T-cell (primary cell): ENCODE measurements around the gene LDLRAP1. TPM values are rescaled to one million over a fixed set of nuclear protein-coding genes. Genes with fewer than 3 reads are reported as not detected.

Experiments
- ATAC-seq, 4 experiments: fragments of 200-7000 bp in 3 of 4; fragments of 150-1000 bp in 1 of 4; cut with Tn5 transposase; replicated peaks in 1 of 4; 1 replicate in 3 of 4; 2 replicates in 1 of 4; pipeline ENCODE4 v1.10.0; 2021; ENCODE audit warnings: moderate library complexity in 3 of 4, mild to moderate bottlenecking in 2 of 4, moderate number of reproducible peaks in 1 of 4
- CTCF ChIA-PET, 2 donors: fragments of 300-600 bp; sonication (Branson Sonifier 250); formaldehyde crosslinking; loops; one replicate each; lab custom pipeline; 2022; ENCODE audit warnings: antibody characterized with exemption in 2 of 2; lab: Charles Lee
- POLR2A ChIA-PET, 2 donors: fragments of 300-600 bp; sonication (Branson Sonifier 250); formaldehyde crosslinking; loops; one replicate each; lab custom pipeline; 2022; ENCODE audit warnings: antibody characterized with exemption in 2 of 2; lab: Charles Lee
- DNase-seq, 35 experiments: peaks; one replicate each; pipeline versions ENCODE4 v3.0.0 to v3.0.0-alpha.2; 2013 to 2023
- H3K27ac ChIP-seq: one replicate; pipeline ENCODE4 v1.5.1; 2013; ENCODE audit warnings: low read length
- H3K27me3 ChIP-seq, 2 experiments: replicated peaks in 1 of 2; 1 replicate in 1 of 2; 2 replicates in 1 of 2; pipeline versions ENCODE4 v1.6.1 to v1.7.0; 2013; ENCODE audit warnings: low read length in 1 of 2, mixed read lengths in 1 of 2; ENCODE audit not compliant: control insufficient read depth in 2 of 2, insufficient read depth in 2 of 2; ENCODE audit errors: extremely low read depth in 1 of 2
- H3K36me3 ChIP-seq, 2 donors: 1 replicate in 1 of 2; 2 replicates in 1 of 2; pipeline versions ENCODE4 v1.6.1 to v1.7.0; 2013; ENCODE audit warnings: low read length in 1 of 2; ENCODE audit not compliant: control insufficient read depth in 2 of 2, insufficient read depth in 1 of 2; ENCODE audit errors: extremely low read depth in 1 of 2
- H3K4me1 ChIP-seq, 2 experiments: 1 replicate in 1 of 2; 2 replicates in 1 of 2; pipeline versions ENCODE4 v1.6.1 to v1.7.0; 2013; ENCODE audit warnings: low read length in 2 of 2, mixed read lengths in 1 of 2; ENCODE audit not compliant: insufficient read depth in 2 of 2, control insufficient read depth in 1 of 2; ENCODE audit errors: extremely low read depth in 1 of 2
- H3K4me3 ChIP-seq, 2 donors: 1 replicate in 1 of 2; 2 replicates in 1 of 2; pipeline versions ENCODE4 v1.5.1 to v1.7.0; 2013; ENCODE audit warnings: mild to moderate bottlenecking in 2 of 2, low read length in 1 of 2, moderate library complexity in 1 of 2; ENCODE audit not compliant: control insufficient read depth in 1 of 2; ENCODE audit errors: extremely low read depth in 1 of 2
- H3K9me3 ChIP-seq: 2 replicates; pipeline ENCODE4 v1.7.0; 2013
- H3K27ac Mint-ChIP-seq, 2 donors: one replicate each; pipeline ENCODE4 v1.8.0; 2020 to 2021; ENCODE audit warnings: mild to moderate bottlenecking in 2 of 2, mixed read lengths in 2 of 2
- H3K27me3 Mint-ChIP-seq, 2 donors: one replicate each; pipeline ENCODE4 v1.8.0; 2021 to 2022; ENCODE audit warnings: mixed read lengths in 2 of 2
- H3K36me3 Mint-ChIP-seq: one replicate; pipeline ENCODE4 v1.8.0; 2021; ENCODE audit warnings: mixed read lengths
- H3K4me1 Mint-ChIP-seq, 3 donors: one replicate each; pipeline ENCODE4 v1.8.0; 2020 to 2022; ENCODE audit warnings: mixed read lengths in 3 of 3, mild to moderate bottlenecking in 1 of 3
- H3K4me3 Mint-ChIP-seq, 3 donors: one replicate each; pipeline ENCODE4 v1.8.0; 2020 to 2022; ENCODE audit warnings: mild to moderate bottlenecking in 3 of 3, mixed read lengths in 3 of 3, moderate library complexity in 3 of 3
- H3K9me3 Mint-ChIP-seq, 3 donors: one replicate each; pipeline ENCODE4 v1.8.0; 2020 to 2022; ENCODE audit warnings: mixed read lengths in 3 of 3
- WGBS: methylation state at CpG from one replicate; pipeline ENCODE4 v1.1.5; 2013; ENCODE audit warnings: missing lambda C conversion rate; ENCODE audit not compliant: insufficient coverage; 5-methylcytosine and 5-hydroxymethylcytosine counted together
- total RNA-seq, 35 experiments: library from RNA in 6 of 35; stranded (reverse) in 6 of 35; fragments of 120-200 nt in 1 of 35; gene quantifications; one replicate each; pipeline versions ENCODE4 v1.2.1 to v1.2.4 and lab custom pipeline; 2013 to 2026

The LDLRAP1 gene
- total RNA-seq, 5 donors from 2014 or later (not counting 1 experiment from before 2014, with no cell fraction given) = 143 to 298 (median 222) TPM

DNA sequence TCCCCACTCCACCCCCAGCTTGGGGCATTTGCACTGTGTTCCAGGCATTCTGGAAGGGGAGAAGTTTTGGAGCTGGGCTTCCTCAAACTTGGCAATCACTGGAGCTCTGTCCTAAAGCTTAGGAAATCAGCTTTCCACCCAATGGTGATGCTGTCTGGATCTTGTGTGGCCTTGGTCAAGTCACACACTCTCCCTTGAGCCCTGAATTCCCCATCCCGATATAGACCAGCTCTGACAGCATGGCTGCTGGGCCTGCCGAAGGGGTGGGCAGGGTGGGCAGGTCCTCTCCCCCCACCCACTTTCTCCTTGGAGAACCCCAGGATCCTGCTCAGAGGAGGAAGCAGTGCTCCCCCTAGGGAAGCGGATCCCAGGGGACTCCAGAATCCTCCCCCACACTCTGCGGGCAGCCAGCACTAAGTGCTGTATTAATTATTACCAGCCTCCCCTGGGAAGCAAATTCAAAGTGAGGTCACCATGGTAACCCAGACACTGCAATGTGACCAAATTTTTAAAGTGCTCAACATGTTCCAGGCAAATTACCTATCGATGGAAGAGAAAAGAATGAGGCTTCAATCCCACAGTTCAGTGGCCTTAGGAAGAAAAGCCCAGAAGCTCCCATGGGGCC, 21.3 kb upstream of the LDLRAP1 start:
- 94% methylated on average over 5 of the region's 5 CpGs for WGBS
- ATAC-seq (no peak), DNase-seq (no peak)
- CTCF ChIA-PET = interaction anchor here (0.6 to 4.0 kb wide), 7 partner anchors 15 to 1347 kb away, joined by 3 to 17 read pairs (median 4); no protein-coding TSS in a partner anchor
- Histone ChIP-seq H3K27ac (no peak overlapping the region), H3K4me1 (peaks cover 0 to 4% of the 10 kb centered on the region in 2 experiments), H3K27me3 (peaks cover 0 to 5% of the 10 kb centered on the region in 2 experiments), H3K36me3 (no peaks in the 10 kb centered on the region), H3K4me3 (no peak overlapping the region), H3K9me3 (no peaks in the 10 kb centered on the region)
- POLR2A ChIA-PET = no interaction called here
- Mint-ChIP-seq H3K27ac (no peak overlapping the region), H3K27me3 (peaks cover 0 to 1% of the 10 kb centered on the region in 2 donors), H3K4me3 (no peak overlapping the region), H3K4me1 (peaks cover 5 to 11% (median 11%) of the 10 kb centered on the region in 3 donors), H3K36me3 (no peaks in the 10 kb centered on the region), H3K9me3 (peaks cover 0 to 5% (median 4%) of the 10 kb centered on the region in 3 donors)

DNA sequence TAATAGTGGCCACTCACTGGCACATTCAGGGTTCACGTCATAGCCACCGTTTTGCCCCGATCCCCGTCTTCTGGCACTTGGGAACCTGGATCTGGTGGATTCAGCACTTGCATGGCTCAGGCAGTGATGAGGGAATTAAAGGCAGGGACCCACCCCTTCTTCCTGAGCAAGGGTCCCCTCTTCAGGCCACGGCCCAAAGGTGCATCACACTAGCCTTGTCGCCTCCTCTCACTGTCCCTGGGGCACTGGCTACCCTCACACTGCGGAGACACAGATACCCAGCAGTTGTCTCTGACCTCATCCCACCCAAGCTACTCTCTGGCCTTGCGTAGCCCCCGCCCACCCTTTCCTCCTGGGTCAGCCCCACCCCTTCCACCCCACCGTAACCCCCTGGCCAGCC, 19.9 kb upstream of the LDLRAP1 start:
- peaks cover 0 to 5% (median 4%) of the 10 kb centered on the region in 3 donors for H3K9me3 Mint-ChIP-seq
- 97% methylated on average over 7 of the region's 10 CpGs for WGBS

DNA sequence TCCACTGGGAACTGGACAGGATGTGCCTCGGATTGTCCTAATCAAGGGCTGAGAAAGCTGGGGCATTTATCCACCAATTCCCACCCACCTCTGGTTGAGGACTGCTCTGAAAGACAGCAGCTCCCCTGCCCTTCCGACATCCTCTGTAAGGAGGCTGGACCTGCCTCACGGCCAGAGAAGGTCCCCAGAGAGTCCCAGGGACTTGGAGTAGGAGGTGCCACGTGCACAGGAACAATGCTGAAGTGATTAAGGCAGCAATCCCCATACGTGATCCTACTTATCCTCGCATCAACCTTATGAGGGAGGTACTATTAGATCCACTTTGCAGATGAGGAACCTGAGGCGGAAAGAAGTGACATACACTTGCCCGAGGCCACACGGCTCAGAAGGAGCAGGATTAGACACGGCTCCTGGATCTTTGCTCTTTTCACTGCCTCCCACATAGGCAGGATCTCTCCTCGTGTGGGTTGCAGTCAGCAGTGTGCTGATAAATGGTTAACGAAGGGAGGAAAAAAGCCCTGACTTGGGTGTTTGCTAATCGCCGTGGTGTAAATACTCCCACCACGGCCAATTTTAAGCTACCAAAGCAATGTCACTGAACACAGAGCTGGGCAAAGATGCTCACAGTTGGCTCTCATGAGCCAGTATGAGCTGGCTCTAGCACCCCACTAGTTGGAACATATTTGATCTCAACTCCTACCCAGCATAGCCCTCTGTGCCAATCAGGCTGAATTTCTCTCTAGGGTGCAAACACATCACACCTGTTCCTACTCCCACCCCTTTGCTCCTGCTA, 18.6 kb upstream of the LDLRAP1 start:
- ChIA-PET POLR2A (no interaction called here), CTCF (no interaction called here)
- Histone ChIP-seq H3K36me3 (no peaks in the 10 kb centered on the region), H3K4me1 (peaks cover 0 to 7% of the 10 kb centered on the region in 2 experiments), H3K27me3 (peaks cover 0 to 13% of the 10 kb centered on the region in 2 experiments), H3K4me3 (no peak overlapping the region), H3K9me3 (no peaks in the 10 kb centered on the region), H3K27ac (no peak overlapping the region)
- peaks cover 5 to 11% (median 11%) of the 10 kb centered on the region in 3 donors for H3K4me1 Mint-ChIP-seq
- ATAC-seq = no peak
- H3K27me3 Mint-ChIP-seq = peaks cover 0 to 1% of the 10 kb centered on the region in 2 donors
- H3K9me3 Mint-ChIP-seq = peaks cover 0 to 5% (median 4%) of the 10 kb centered on the region in 3 donors
- H3K27ac Mint-ChIP-seq = no peak overlapping the region
- 86% methylated on average over 9 of the region's 15 CpGs for WGBS
- H3K36me3 Mint-ChIP-seq = no peaks in the 10 kb centered on the region
- no peak for DNase-seq
- no peak overlapping the region for H3K4me3 Mint-ChIP-seq

More for the DNA sequence above, 19.9 kb upstream of the LDLRAP1 start:
- no peaks in the 10 kb centered on the region for H3K36me3 Mint-ChIP-seq
- H3K4me3 Mint-ChIP-seq = no peak overlapping the region
- Histone ChIP-seq H3K4me1 (peaks cover 0 to 4% of the 10 kb centered on the region in 2 experiments), H3K36me3 (no peaks in the 10 kb centered on the region), H3K9me3 (no peaks in the 10 kb centered on the region), H3K27ac (no peak overlapping the region), H3K27me3 (peaks cover 0 to 8% of the 10 kb centered on the region in 2 experiments), H3K4me3 (no peak overlapping the region)
- peaks cover 5 to 11% (median 11%) of the 10 kb centered on the region in 3 donors for H3K4me1 Mint-ChIP-seq
- POLR2A ChIA-PET = interaction anchor here in 1 of 2 donors (0.7 kb wide), 1 partner anchor 90 kb away, joined by 3 read pairs; no protein-coding TSS in a partner anchor
- no peak overlapping the region for H3K27ac Mint-ChIP-seq
- peak in 1 of 4 experiments; percentile 46 for ATAC-seq
- peak in 1 of 35 experiments; percentile 24 for DNase-seq
- peaks cover 0 to 1% of the 10 kb centered on the region in 2 donors for H3K27me3 Mint-ChIP-seq
- CTCF ChIA-PET = no interaction called here

DNA sequence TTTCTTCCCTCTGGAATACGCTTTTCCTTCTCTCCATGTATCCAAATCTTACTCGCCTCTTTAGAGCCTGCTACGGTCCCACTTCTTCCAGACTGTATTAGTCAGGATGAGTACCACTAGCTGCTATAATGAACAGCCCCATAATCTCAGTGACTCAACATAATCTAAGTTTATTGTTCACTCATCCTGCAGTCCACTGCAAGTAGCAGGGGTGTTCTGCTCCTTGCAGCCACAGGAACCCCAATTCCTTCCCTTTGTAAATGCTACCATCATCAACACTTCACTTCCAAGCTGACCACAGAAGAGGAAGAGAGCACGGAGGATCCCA, 18.1 kb upstream of the LDLRAP1 start:
- H3K4me1 ChIP-seq = peaks cover 0 to 7% of the 10 kb centered on the region in 2 experiments
- DNase-seq (no peak), ATAC-seq (no peak)
- peaks cover 5 to 9% (median 7%) of the 10 kb centered on the region in 3 donors for H3K4me1 Mint-ChIP-seq
- 93% methylated on average over 2 of the region's 4 CpGs for WGBS
- H3K36me3 ChIP-seq = no peaks in the 10 kb centered on the region
- H3K4me3 Mint-ChIP-seq = no peak overlapping the region
- no peaks in the 10 kb centered on the region for H3K36me3 Mint-ChIP-seq
- no peaks in the 10 kb centered on the region for H3K9me3 ChIP-seq
- POLR2A ChIA-PET = no interaction called here
- no peak overlapping the region for H3K4me3 ChIP-seq
- peaks cover 0 to 1% of the 10 kb centered on the region in 2 donors for H3K27me3 Mint-ChIP-seq
- H3K27ac Mint-ChIP-seq = no peak overlapping the region
- CTCF ChIA-PET = no interaction called here
- H3K27ac ChIP-seq = no peak overlapping the region
- peaks cover 0 to 5% (median 4%) of the 10 kb centered on the region in 3 donors for H3K9me3 Mint-ChIP-seq
- H3K27me3 ChIP-seq = peaks cover 0 to 13% of the 10 kb centered on the region in 2 experiments

DNA sequence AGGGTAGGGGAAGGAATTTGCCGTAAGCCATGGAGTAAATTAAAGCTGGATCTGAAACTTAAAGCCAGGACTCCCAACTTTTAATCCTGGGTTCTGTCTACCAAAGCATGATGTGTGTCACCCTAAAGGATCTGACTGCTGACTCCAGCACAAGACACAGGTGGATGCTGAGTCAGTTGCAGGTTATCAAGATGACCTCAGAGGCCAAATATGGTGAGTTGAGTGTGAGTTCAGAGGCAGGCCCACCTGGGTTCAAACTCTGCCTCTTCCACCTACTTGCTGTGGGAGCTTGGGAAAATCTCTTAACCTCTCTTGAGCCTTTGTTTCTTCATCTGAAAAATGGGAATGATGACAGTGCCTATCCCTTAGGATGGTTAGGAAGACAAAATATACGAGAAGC, 16.7 kb upstream of the LDLRAP1 start:
- POLR2A ChIA-PET = interaction anchor here in 1 of 2 donors (0.5 kb wide), 1 partner anchor 34 kb away, joined by 4 read pairs; no protein-coding TSS in a partner anchor
- Mint-ChIP-seq H3K4me1 (peaks cover 0 to 4% (median 0%) of the 10 kb centered on the region in 3 donors), H3K36me3 (no peaks in the 10 kb centered on the region), H3K9me3 (peaks cover 0 to 5% (median 4%) of the 10 kb centered on the region in 3 donors), H3K27me3 (peaks cover 0 to 1% of the 10 kb centered on the region in 2 donors), H3K4me3 (no peak overlapping the region), H3K27ac (no peak overlapping the region)
- whole genome bisulfite sequencing = 96% methylated on average over 2 of the region's 2 CpGs
- Histone ChIP-seq H3K36me3 (no peaks in the 10 kb centered on the region), H3K27ac (no peak overlapping the region), H3K4me1 (peaks cover 0 to 2% of the 10 kb centered on the region in 2 experiments), H3K9me3 (no peaks in the 10 kb centered on the region), H3K27me3 (peaks cover 0 to 17% of the 10 kb centered on the region in 2 experiments), H3K4me3 (no peak overlapping the region)
- ATAC-seq (no peak), DNase-seq (no peak)
- CTCF ChIA-PET = interaction anchor here in 1 of 2 donors (0.7 kb wide), 1 partner anchor 12 kb away, joined by 3 read pairs; no protein-coding TSS in a partner anchor

DNA sequence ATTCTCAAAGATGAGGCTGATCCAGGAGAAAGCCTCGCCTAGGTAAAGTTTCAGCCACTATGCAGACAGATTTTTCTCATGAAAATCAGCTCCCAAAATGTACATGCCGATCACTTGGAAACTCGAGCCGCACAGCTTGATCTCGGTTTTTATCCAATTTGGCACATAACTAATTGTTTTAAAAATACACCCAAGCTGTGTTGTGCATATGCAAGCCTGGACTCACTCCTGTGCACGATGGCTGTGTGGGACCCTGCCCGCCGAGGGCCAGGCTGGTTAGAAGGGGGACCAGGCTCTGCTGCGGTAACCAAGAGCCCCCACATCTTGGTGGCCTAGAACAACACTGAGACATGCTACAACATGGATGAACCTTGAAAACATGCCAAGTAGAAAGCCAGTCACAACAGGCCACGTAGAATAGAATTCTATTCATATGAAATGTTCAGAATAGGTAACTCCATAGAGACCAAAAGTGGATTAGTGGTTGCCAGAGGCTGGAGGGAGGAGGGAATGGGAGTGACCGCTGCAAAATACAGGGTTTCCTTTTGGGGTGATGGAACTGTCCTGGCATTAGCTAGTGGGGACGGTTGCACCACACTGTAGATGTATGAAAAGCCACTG, 16.1 kb upstream of the LDLRAP1 start:
- Histone ChIP-seq H3K4me1 (peaks cover 0 to 2% of the 10 kb centered on the region in 2 experiments), H3K4me3 (no peak overlapping the region), H3K27ac (no peak overlapping the region), H3K27me3 (peaks cover 0 to 17% of the 10 kb centered on the region in 2 experiments), H3K9me3 (no peaks in the 10 kb centered on the region), H3K36me3 (no peaks in the 10 kb centered on the region)
- peaks cover 0 to 4% (median under 1%) of the 10 kb centered on the region in 3 donors for H3K4me1 Mint-ChIP-seq
- 85% methylated on average over 9 of the region's 12 CpGs for WGBS
- H3K27me3 Mint-ChIP-seq = peaks cover 0 to 1% of the 10 kb centered on the region in 2 donors
- ChIA-PET CTCF (interaction anchor here in 1 of 2 donors (0.7 kb wide), 1 partner anchor 11 kb away, joined by 3 read pairs; no protein-coding TSS in a partner anchor), POLR2A (interaction anchor here in 1 of 2 donors (0.5 kb wide), 1 partner anchor 34 kb away, joined by 4 read pairs; no protein-coding TSS in a partner anchor)
- H3K27ac Mint-ChIP-seq = no peak overlapping the region
- DNase-seq (no peak), ATAC-seq (no peak)
- H3K9me3 Mint-ChIP-seq = peaks cover 0 to 5% (median 4%) of the 10 kb centered on the region in 3 donors
- H3K4me3 Mint-ChIP-seq = no peak overlapping the region
- no peaks in the 10 kb centered on the region for H3K36me3 Mint-ChIP-seq
